ENCODE data around the gene TGFA.

TGFA gene

DNA sequence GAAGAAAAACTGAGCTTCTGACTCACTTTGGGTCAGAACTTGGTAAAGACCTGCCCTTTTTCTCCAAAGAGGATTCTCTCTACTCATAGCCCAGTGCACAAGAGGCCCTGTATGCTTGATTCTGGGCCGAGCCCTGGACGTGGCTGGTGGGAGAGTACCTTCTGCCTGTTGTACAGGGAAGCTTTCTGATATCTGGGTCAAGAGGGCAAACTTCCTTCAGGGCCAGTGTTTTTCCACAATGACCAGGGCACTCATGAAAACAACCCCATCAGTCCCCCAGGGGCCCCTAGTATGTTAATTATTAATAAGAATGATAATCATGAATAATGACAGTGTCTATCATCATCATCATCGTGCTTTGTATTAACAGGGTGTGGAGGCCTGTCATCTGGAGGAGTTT, 90.0 kb downstream of the TGFA start:
- no peak for DNase-seq (ENCODE audit: low read depth)

DNA sequence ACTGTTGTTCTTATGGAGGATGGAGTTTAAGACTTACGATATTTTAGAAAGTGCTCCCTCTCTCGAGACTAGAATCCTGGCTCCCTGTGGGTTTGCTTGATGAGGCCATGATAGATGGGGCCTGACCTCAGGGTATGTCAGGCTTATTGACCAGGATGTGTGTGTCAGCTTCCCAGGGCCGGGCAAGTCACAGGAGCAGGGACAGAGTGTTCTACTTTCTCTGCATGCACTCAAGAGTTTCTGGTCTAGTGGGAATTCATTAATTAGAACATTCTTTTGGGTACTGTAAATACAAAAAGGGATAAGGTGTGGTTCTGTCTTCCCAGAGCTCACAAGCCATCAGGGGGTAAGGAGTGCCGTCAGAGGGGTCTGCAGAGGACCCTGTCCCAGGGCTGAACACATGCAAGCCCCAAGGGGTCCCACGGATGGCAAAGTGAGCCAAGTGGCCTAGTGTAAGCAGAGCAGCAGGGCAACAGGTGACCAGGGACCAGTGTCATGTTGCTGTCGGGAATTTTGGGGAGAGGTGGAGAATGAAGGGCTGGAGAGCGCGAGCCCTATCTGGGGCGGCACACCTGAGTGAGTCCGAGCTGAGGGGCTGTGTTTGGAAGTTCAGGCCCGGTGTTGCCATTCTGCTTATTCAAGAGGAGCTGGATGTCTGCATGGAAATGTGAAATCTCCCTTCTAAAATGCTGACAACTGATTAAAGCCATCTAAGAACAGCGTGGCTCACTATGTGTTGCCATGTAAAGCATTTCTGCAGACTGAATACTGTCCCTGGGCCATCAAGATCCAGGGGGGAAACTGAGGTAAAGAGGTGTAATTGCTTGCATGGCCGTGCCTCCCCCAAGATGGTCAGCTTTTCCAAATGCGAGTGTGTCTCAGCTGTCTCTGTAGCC, 91.4 kb downstream of the TGFA start:
- DNase-seq (ENCODE audit: low read depth), result no peak

- no peak for DNase-seq (ENCODE audit: low read depth)
Measured at GRCh38 chr2:70461414-70461813, 92.2 kb downstream of the TGFA start.

DNA sequence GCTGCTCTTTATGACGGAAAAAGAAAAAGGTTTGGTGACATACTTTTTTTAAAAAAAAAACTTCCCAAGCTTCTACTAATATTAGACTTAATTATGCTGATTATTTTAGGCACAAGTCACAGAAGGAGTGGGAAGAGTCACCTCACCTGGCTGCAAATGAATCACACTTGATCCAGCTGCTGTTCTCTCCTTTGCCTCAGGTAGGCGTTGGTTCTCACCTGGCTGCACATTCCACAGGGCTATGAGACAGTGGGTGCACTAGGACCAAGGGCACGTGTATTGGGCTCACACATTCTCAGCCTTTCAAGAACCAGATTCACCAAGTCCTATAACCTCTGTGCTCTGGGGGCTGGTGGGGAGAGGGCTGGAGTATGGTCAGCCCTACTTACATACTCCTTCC, 93.3 kb downstream of the TGFA start:
- no peak for DNase-seq (ENCODE audit: low read depth)

DNA sequence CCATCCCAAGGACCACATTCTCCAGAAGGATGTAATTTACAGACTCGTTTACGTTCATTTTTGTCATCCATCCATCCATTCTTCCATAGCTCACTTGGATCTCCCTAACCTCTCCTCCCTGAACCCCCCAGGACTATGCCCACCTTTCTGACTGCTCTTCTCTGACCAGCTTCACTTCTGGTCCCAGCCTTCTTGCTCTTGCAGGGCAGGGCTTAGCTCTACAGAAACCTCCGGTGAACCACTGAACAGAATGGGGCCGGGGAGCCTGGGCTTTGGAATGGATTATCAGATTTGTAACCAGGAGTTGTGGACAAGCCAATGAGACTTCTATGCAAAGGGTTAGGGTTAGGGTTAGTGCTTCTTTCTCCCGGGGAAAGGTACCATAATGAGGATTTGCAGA, 95.0 kb downstream of the TGFA start:
- DNase-seq (ENCODE audit: low read depth), result no peak

DNA sequence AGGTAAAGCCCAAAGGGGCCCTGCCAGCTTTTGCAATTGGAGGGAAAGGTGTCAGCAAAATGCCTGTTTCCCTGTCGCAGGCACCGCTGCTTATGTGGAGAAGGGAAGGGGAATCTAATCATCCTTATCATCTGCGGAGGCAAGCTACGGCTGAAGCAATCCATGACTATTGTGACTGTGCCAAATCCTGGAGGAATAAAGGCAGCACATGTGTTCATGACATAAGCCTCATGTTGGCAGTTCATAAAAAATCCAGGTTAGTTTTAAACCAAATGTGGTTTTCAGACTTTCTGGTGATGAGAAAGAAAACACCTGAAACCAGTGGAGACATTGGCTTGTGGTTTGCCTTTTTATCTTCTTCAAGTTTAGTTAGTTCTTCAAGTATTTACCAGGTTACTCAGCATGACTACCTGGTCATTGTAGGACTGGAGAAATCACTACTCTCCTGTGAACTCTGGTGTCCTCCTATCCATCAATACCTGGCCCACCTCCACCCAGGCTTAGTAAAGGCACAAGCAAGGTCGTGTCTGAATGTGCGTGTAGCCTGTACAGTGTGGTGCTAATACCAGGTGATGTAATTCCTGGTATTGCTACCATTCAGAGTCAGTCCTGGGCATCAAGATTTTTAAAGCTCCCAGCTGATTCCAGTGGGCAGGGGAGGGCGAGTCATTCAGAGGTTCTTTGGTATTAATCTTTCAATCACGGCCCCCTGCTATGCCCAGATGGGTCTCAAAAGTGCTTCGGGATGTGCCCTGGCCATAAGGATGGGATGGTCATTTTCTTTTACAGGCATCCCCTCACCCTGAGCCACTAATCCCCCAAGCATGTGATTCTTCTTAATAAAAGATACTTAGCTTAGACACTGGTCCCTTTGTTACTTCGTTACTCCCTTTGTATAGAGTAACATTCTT, 96.8 kb downstream of the TGFA start:
- no peak for DNase-seq (ENCODE audit: low read depth)

DNA sequence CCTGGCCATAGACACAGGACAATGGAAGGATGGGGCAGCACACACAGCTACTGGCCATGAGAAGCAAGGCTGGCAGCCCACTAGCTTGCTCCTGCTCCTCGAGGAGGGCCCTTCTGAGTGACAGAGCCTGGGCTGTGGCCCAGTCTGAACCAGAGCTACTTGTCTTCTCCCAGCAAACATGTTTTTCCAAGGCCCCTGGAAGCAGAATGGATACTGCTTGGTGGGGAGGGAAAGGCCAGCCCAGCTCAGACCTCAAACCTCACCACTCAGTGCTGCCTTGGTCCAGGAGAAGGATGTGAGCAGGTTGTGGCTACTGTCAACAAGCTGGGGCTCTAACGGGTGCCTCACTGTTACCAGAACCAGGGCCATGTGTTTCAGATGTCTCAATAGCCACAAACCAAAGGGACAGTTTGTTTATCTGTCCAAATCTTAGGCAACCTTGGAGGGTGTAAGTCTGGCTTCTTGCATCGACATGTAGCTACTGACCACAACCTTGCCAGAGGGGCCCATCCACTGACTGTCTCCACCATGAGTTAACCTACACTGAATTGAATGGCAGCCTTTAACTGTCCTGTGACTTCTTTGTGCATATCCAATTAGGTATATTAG, 98.6 kb downstream of the TGFA start:
- no peak for DNase-seq (ENCODE audit: low read depth)

DNA sequence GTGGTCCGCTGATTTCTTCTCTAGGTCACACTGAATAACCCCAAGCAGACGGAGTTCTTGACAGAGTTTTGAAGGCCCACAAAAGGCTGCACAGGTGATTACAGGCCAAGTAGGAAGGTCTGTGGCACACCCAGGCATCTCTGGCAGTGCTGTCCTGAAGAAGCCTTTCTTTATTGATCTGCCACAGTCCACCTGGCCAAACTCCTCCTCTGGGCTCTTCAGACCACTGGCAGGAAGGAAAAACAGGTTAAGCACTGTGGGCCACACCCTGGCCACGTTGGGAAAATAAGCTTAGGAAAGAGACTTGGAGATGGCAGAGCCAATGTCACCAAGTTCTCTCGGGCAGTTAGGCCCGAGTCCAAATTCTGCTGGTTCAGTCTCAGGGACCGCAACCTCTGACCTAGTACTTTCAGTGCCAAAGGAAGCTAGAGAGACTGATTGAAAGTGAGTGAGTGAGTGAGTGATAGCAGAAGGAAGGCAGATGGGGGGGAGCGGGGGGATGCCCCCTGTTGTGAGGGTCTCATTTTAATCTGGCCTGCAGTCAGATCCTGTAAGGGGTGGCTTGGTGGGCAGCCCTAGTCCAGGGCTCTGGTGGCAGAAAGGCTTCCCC, 102.9 kb downstream of the TGFA start:
- DNase-seq (ENCODE audit: low read depth), result no peak

DNA sequence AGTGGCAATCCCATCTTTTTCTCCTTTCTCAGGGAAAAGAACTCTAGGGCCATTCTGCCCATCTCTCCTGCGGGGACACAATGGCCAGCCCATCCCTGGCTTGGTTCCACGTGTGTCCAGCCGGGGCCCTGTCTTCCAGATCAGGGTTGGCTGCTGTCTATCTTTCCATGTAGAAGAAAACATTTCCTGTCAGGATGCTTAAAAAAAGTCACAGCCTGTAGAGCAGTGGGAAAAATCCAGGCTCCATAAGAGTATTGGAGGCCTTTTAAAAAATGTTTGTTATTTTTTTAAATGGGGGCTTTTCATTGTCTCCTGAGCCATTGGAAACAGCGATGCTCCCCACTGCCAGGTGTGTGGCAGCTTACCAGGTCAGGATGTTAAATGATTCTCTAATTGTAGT, 105.6 kb downstream of the TGFA start:
- no peak for DNase-seq (ENCODE audit: low read depth)

DNA sequence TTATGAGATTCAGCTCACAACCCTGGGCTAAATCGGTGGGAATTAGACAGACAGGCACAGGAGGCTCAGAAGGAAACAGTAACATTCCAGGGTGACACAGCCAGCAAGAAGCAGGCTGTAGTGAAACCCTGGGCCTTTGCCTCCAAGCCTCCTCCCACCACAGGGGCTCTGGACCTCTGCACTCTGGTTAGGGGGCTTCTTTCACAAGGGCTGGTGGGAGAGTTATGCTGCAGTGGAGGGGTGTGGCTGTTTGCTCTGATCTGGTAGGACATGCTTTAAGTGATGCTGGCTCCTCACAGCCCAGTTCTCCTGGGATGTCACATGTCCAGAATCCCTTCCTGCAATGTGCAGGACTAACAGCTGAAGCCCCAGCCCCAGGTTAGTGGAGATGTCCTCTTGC, 109.9 kb downstream of the TGFA start:
- DNase-seq (ENCODE audit: low read depth), result no peak

- no peak for DNase-seq (ENCODE audit: low read depth)
Measured at GRCh38 chr2:70443078-70443465, 110.6 kb downstream of the TGFA start.

DNA sequence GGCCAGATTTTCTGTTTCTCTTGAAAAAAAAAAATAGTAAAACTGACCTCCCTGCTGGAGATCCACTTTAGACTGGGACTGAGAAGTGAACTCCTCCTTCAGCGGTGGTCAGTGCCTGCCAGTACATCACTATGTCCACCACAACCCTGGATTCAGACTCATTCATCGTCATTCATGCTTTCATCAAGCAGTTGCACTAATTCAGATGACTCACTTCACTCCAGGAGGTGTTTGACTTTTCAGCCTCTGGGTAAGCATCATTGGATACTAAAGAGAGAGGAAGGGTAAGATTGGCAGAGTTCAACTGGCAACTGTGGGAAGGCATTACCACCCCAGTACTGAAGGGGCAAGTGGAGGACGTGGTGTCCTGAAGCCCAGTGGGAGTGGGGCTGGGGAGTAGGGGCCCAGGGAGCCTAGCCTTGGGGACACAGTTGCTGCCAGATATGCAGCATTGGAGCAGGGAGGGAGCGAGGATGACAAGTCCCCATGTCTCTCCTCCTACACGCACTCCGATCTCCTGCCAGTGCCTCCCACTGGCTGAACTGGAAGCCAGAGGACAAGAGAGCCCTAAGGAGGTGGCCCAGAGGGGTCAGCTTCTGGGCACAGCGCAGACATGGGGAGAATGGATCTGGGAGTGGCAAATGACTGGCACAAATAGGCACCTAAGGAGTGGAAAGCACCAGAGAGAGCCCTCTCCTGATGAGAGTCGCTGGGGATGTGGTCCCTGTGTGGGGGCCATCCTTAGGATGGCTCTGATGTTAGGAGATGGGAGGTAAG, 111.1 kb downstream of the TGFA start:
- no peak for DNase-seq (ENCODE audit: low read depth)

GRCh38 chr2:70440621-70441020, 113.0 kb downstream of the TGFA start:
- DNase-seq (ENCODE audit: low read depth), result no peak

- DNase-seq (ENCODE audit: low read depth), result no peak
Measured at GRCh38 chr2:70435138-70435537, 118.5 kb downstream of the TGFA start.

- DNase-seq (ENCODE audit: low read depth), result no peak
Measured at GRCh38 chr2:70433315-70433714, 120.3 kb downstream of the TGFA start.

DNA sequence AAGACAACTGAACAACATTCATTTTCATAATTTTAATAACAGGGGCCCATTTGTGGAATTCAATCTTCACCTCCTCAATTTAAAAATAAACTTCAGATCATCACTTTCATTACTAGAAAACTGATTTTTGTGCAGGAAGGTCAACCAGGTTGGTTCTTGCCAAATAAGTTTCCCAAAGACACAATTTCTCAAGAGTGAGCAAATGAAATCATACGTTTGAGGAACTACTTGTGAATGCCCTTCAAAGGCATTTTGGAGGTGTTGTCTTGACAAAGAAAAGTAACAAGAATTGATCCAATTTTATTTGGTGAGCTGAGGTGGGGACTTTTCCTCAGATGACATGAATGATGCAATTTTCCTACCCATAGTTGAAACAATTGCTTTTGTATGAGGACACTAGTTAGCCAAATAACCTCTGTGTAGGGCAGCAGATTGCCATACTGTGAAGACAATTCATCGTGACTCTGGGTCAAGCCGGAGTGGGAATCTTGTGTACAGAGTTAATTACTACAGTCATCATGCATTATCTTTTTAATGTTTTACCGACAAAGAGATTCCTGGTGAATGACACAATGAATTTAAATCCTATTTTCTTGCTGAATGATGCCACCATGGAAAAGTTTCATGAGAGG, 121.8 kb downstream of the TGFA start:
- no peak for DNase-seq (ENCODE audit: low read depth)

GRCh38 chr2:70426341-70426740, 127.3 kb downstream of the TGFA start:
- DNase-seq (ENCODE audit: low read depth), result no peak

DNA sequence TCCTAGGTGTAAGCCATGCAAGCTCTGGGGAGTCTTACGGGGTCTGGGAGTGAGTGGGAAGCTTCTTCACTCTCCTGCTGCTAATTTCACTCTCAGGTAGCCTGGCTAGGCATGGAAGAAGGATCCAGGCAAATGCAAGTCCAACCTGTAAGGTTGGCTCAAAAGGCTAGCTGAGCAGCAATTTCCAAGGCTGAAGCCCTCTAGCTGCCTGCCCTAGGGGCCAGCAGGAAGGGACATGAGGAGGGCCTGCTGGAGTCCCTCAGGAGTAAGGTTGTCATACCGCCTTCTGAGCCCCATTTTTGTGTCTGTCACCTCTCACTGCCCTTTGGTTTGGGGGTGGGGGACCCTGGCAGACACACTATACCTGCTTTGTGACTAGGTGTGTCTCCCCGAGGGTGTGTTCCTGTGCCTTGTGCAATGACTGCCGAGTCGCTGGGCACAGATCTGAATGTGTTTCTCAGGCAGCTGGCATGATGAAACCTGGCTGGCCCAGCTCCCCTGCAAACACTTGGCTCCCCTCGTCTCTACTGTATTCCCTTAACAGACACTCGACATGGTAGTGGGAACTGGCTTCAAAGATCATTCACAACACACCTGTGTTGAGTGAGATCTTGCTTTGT, 127.8 kb downstream of the TGFA start:
- DNase-seq (ENCODE audit: low read depth), result no peak

DNA sequence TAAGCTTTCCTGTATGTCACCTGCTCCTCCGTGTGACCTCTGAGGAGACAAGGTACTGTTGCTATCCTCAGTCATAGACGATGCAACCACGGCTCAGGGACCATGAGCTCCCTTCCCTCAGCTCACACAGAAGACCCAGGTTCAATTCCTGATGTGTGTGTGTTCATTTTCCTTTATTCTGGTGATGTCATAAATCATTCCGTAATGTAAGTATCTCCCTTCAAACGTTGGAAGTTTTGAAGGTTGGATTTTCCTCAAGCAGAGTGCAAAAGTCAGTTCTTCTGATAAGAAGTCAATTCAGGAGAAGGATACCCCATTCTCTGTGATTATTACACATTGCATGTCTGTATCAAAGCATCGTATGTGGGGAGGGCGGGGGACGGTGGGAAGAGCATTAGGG, 132.9 kb downstream of the TGFA start:
- DNase-seq (ENCODE audit: low read depth), result no peak

GRCh38 chr2:70420143-70420542, 133.5 kb downstream of the TGFA start:
- no peak for DNase-seq (ENCODE audit: low read depth)

DNA sequence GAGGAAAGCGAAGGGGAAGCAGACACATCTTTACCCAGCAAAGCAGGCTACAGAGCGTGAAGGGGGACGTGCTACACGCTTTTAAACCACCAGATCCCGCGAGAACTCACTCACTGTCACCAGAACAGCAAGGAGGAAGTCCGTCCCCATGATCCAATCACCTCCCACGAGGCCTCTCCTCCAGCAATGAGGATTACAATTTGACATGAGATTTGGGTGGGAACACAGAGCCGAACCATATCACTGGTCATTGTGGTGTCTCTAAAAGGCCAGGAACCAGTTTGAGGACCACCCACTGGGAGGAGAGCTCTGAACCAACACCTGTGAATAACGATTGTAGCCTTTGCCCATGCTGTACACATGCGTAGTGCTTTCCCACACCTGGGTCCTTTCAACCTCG, 135.1 kb downstream of the TGFA start:
- DNase-seq (ENCODE audit: low read depth), result no peak

All from stimulated activated CD8-positive, alpha-beta memory T cell treated with anti-CD3 and anti-CD28 coated beads, Interleukin-15, amount 100 ng/mL, for 1 hour (primary cell).